CD4-positive, alpha-beta T cell treated with Interleukin-15 for 1 hour (primary cell): ENCODE results near the gene MIPEP.

Experiments
- DNase-seq: peaks from one replicate; pipeline ENCODE4 v3.0.0-alpha.2; 2020

The MIPEP gene

DNA sequence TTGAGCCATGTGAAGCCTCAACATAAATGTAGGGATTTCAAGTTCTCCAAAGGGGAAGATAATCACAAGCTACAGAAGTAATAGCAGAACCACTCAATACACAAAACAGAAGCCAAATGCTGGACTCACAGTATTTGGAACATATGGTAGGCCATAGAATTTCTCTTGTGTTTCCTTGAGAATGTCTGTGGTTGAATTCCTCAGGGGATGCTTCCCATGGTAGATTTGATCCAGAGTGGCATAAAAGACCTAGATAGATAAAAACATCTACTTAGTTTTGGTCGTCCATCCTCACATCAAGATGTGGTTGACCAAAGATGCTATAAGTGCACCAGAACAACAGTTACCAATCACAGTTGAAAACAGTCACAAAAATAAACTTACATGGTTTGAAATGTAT is 83.4 kb downstream of the MIPEP start:
- DNase-seq: no peak

DNA sequence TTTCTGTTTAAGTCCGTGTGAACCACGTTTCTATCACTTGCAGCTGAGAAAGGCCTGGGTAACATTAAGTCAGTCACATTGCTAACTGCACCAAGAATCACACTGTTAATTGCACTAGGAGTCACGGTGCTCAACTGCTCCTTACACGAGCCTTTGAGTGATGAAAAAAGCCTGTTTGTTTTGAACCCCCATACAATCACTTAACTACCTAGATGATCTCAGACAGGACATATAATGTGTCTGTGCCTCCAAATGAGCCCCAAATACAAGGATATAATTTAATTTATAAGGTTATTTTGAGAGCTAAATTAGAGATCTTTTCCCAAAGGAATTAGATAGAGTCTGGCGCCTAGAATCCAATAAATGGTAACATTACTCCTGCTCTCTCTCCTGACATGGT is 84.1 kb downstream of the MIPEP start:
- no peak for DNase-seq

DNA sequence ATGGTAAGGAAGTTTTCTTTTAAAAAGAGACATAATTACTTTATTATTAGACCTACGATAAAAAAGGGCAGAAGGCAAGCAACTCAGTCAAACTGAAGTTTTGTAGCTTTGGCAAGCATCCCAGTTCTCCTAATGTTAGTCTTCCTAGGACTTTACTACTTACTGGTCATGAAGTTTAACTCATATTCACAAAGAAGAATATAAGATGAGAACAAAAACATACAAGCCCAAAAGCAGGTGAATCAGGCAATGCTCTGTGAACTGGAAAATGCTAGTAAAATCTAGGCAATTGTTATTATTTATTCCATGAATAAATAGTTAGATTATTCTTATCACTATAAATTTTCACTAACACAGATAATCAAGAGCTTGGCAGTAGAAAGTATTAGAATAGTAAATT is 85.0 kb downstream of the MIPEP start:
- no peak for DNase-seq

DNA sequence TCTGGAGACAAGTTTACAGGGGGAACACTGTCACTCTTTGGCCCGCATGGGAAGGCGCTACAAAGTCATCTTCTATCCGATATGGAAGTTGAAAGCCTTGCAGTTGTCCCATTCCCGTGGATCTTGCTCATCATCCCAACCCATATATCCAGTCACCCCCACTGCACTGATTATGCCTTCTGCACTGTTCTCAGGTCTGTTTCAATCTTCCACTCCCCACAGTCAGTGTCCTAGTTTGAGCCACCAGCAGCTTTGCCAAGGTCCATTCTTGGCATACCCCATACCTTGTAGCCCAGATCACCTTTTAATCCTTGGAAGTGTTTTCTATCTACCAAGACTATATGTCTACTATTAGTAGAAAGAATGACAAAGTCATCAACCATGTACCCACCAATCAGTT is 88.1 kb downstream of the MIPEP start:
- DNase-seq: no peak

DNA sequence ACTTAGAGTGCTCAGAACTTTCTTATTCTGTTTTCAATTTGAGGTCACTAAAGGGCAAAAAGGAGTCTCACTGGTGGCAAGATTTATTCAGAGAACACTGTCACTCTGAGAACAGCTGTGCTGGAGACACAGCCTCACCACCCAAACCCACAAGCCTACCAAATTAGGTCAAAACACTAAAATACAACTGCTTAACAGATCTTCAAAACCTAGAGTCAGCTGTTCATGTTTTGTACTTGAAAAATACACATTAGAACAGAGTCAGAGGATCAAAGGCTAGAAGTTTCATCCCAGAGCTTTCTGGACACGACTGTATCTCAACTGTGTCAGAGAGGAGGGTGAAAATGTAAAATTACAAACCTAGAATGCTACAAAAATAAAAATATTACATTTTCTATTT is 89.3 kb downstream of the MIPEP start:
- DNase-seq: no peak

DNA sequence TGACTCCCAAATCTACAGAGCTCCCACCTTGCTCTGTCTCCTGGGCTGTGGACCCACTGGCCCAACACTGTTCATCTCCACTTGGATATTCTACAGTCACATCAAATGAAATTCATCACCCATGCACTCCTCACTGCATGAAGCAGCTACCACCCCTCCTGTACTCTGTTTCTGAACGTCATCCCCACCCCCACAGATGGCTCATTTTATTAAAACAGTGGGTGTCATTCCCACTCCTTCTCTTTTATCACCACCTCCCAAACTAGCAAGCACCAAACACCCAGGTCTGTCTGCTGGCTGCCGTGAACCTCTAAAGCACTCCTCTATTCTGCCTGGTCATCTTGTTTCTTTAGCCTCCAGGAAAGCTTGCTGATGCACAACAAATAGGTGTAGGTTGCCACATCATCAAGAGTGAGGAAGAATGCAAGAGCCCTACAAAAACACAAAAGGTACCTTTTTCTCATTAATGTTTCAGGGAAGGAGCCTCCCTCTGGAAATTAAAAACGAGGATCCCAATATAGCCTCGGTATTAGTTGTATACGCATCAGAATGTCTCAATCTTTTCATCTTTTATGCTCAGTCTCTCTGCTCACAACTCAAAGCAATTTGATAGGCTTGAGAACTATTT is 91.8 kb downstream of the MIPEP start:
- DNase-seq: no peak

DNA sequence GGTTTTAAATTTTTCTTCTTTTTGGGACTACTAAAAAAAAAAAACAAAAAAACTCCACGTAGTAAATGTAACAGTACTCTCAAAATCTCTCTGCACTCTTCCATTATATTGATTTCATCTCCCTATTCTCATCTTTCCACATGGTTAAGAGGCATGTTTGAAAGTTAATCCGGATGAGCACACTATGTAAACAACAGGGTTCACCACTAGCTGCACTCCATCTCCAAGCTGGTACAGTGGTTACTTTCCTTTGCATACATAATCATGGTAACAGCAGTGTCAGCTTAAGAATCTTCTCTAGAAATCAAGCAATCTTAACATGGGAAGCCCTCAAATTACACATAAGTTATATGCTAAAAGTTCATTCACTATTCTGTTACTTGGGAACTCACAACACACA is 92.6 kb downstream of the MIPEP start:
- no peak for DNase-seq

DNA sequence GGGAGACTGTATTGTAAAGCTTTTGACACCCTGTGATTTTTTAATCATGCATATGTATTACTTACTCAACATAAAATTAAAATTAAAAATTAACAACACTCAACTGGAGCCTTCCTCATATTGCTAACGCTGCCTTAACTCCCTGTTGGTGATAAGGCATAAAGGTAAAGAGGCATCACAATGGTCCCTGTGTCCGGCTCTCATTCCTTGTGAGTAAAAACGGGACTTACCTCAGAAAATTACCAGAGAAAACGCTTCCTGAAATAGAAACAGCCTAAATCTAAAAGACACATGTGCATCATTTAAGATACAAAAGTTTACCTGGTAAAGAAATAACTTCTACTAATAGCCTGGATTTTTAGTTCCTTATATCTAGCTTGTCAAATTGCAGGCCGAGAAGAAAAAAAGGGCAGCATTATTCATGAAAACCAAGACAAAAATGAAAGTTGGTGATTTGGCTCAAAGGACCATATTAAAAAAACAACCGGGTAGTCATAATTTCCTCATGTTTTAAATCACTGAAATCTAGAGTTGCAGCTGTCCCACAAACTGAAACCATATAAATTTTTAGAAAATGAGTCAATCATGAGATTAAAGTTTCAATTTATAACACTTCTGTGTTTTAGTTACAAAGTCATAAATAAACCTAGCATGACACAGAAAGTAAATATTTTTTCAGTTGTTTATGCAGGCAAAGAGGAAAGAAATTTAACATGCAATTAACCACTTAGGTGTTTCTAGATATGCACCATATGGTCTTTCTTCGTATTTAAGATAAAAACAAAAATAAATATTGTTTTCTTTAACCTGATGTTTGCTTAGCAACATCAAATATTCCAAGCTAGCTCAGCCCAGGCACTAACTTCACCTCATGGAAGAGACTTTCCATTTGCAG is 94.7 kb downstream of the MIPEP start:
- DNase-seq: no peak

DNA sequence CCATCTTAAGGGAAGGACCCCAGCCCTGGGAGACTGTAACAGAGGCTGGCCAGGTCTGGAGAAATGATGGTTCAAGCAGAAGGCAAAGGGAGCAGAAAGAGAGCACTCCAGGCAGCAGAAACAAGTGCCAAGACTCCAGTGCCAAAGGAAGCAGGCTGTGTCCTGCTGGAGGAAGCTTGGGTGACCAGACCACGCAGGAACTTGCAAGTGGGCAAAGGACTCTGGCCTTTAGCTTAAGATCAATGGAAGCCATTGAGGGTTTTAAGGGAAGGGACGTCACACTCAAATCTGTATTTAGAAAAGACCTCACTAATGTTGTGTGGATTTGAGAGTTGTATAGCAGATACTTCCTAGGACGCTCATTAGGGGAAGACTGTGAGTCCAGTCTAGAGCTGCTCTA is 95.5 kb downstream of the MIPEP start:
- DNase-seq: no peak

DNA sequence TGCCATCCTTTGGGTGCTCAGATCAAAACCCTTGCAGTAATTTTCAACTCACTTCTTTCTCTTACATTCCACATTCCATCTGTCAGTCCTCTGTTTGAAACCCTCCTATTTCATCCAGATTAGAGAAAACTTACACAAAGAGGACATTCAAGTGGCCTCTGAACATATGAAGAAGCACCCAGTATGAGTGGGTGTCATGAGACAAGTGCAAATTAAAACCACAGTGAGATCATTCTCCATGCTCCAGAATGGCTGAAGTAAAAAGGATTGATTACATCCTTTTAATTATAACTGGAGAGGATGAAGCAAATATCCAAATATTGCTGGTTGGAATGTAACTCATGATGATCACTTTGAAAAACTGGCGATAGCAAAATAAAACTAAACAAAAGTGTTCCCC is 96.5 kb downstream of the MIPEP start:
- no peak for DNase-seq

DNA sequence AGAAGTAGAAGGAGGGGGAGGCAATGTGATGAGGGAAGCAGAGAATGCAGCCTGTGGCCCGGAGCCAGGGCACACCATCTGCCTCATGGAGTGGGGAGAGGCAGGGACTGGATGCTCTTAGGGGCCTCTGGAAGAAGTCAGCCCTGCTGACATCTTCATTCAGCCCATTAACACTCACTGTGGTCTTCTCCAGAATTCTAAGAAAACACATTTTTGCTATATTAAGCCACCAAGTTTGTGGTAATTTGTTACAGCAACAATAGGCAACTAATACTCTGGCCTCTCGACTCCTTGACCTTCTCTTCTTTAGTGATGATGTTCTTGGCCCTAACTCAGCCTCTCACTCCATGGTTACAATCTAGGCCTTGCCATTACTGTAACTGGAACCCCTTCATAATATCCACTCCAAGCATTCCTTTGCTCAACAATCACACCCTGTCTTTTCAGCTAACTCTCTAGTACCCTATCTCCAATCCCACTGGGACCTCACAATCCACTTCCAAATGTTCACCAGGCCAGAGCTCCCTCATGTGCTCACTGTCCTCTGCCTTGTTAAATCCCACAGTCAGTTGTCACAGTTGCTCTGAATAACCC is 98.5 kb downstream of the MIPEP start:
- DNase-seq: no peak

DNA sequence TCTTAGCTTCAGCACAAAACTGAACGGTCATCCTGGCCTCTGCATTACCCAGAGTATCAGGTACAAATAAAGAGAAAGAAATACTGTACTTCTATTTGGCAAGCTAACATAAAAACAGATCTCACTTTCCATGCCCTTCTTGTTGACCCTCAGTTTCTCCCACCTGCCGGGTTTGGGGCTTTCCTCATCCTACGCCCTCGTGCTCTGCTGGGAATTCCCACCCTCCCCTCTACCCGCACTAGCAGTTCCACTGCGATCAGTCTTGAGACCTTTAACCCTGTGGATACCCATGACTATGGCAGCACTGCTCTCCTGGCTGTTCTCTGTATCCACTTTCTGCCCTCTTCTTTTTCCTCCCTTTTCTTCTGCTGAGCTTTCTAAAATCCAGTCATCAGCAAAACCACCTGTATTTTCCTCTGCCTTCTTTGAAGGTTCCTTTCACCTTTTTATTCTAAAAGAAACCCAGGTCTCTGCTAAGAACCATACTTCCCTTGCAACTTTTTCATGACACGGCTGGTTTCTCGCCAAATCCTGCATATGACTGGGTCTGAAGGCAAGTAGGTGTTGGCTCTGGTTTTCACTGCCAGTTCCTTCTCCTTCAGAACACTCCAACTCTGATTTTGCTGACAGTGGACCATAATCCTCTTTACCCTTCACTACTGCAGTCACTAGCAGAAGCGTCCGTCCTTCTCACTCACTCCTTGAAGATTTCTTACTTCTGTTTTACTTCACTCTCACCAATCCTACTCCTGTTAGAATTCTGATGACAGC is 99.4 kb downstream of the MIPEP start:
- no peak for DNase-seq

DNA sequence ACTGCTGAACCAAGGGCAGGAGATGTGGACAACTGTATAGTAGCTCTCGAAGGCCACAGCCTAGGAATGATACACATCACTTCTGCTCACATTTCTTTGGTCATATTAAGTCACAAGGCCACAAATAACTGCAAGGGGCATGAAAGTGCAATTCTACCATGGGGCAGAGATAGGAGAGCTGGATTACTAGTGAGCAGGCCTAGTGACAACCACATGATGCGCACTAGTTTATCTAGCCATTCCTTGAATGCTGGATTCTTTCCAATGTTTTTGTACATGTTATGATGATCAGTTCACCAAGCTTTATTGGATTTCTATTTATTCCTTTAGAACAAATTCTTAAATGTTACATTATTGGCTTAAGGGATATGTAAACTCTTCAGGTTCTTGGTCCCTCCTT is 100.7 kb downstream of the MIPEP start:
- DNase-seq: no peak

DNA sequence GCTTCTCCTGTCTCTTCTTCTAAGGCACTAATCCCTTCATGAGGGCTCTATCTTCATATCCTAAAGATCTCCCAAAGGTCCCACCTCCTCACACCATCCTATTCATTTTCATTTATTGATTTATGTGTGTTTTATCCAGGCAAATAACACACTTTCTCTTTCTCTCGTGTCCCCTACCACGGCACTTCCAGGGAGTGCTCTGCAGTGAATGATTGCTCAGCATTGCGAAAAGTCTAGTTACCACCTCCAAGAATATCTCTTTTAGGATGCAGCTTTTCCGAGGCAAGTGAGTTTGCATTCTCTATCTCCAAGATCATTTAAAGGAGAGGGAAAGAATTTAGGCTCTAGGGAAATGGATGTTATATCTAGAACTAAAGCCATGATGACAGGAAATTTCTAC is 101.7 kb downstream of the MIPEP start:
- no peak for DNase-seq

DNA sequence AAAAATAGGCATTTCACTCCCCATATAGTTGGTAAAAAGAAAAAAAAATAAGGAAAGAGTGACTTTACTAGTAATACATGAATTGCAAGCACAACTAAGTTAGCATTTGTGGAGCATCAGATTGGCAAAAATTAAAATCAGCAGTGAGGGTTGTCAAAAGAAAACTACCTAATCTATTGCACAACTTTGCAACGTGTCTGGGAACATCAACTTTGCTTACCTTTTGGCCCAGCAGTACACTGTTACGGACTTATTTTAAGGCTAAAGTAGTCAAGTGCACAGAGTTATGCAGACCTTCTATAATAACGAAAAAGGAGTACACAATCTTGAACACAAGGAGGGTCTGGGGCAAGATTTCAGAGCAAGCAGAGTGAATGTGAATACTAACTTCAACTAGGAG is 102.6 kb downstream of the MIPEP start:
- no peak for DNase-seq

DNA sequence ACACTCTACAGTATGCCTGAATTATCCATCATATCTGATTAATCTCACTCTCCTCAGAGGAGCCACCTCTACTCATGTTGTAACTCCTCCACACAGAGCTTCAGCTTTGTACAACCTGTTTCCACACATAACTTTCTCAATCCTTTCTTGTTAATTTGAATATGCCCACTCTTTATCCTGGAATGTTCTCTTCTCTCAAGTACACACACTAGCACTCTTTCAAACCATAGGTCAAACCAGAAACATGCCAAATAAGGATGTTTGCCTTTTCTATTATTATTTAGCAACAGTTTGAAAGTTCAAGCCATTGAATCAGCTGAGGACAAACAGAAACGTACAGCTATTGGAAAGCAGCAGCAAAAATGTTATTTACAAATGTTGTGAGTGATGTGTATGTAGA is 110.3 kb downstream of the MIPEP start:
- DNase-seq: no peak

DNA sequence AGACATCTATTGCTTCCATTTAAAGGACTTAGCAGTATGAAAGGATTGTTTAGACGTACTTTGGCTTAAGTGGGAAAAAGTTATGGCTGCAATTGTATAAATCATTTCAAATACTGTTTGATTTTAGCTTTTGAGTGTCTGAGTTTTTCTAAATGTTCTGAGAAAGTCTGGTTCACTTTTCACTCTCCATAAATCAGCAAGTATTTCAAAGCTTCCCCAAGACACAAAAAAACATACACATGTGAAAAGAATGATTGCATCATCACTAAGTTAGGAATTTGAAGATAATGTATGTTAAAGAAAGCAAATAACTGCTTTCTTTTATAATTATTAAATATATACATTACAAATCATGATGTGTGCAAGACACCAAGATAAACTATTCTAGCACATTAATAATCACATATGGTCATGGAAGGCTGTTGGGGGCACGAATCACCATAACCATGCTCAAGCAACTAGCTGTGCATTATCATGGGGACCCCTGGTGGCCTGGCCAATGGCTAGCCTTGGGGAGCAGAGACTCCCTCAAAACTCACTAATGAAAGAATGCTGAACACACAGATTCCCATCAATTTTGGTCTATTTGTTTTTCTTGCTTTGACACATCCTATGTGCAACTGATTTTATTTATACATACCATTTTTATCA is 111.1 kb downstream of the MIPEP start:
- DNase-seq: no peak

DNA sequence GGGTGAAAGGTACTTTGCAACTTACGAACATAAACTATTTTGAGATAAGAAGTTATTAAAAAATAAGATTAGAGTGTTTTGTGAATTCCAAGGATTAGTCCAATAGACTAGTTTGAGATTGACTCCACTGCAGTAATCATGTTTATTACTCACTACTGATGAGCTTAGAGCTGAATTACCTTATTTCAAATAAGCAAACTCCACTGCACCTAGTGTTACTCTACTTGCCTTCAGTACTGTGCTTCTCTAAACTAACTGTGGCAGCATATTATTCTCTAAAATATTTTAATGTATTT is 111.7 kb downstream of the MIPEP start:
- DNase-seq: no peak

DNA sequence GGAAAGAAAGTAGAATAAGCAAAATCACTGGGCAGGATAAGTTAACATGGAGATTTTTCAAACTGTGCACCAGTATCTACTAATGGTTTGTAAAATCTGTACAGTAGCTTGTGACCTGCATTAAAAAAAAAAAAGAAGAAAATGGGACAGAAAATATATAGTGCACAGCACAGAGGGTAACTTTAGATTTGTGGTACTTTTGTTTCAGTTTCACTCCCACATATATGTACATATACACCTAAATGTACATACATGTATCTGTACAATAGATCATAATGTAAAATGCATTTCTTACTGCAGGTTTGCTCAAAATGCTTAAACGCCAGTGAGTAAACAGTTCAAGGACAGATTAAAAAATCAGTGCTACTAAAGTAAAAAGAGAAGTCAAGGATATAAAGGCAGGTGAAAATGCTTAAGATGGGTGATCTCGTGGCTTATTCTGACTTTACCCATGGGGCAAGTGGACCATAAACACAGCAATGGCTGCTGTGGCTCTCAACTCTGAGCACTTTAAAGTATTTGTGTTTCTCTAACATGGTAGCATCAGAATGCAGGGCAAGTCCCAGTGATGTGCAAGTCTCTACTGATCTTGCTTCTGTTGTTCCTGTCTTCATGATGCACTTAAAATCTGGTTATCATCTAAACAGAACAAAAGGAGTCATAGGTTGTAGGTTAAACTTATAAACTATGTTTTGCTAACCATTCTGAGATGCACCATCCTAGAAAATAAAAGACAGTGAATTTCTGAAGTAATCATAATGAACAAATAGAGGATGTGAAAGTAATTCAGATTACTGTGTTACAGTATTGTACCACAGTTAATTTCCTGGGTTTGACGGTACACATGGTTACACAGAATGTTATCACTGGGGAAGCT is 112.3 kb downstream of the MIPEP start:
- DNase-seq: no peak

DNA sequence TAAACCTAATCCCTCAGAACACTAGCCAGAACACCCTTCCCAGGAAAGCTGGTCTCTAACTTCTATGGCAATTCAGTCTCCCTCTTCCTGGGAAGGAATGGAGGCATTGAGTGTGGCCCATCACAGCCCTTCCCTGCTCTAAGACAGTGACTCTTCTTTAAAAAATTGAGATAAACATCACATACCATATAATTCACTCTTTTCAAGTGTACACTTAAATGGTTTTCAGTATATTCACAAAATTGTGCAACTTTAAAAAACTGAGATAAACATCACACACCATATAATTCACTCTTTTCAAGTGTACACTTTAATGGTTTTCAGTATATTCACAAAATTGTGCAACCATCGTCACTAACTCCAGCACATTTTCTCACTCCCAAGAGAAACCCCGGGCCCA is 116.5 kb downstream of the MIPEP start:
- DNase-seq: no peak

DNA sequence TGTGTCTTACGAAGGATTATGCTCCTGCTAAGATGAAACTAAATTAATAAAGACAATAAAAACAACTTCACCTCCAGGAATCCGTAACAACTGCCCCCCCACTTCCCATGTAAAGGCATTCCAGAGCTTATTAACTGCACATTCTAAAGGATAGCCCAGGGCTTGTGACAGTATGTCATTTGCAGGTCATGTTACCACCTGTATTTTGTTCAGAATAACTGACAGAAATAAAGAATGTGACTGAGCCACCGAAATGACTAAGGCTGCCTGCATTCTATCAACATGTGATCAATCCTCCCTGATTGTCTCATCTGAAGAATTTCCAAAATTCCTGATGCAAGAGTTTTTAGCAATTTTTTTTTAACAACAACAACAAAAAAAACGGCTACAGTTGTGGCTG is 117.2 kb downstream of the MIPEP start:
- no peak for DNase-seq

DNA sequence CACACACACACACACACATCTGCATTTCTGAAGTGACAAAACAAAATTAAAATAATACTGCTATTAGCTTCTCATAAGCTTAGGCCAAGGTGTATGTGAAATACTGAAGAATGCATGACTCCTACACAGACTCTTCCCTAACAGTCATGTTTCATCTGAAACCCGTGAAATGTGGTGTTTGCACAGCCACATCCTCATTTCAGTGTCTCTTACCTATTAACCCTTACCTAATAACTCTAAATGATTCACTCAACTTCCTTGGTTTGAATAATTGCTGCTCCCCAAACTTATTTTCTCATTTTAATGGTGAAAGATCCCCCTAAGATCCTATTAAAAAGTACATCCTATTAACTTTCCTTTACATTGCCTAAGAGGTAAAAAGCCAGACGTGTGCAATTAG is 117.6 kb downstream of the MIPEP start:
- DNase-seq: no peak
